GM12865 (cell line): ENCODE data around the gene PNRC1.

Experiments used
- DNase-seq: peaks from one replicate; pipeline ENCODE4 v3.0.0; 2010; ENCODE audit warnings: low read depth
- H3K4me3 ChIP-seq: 2 replicates; pipeline ENCODE4 v1.5.1; 2011; ENCODE audit warnings: mild to moderate bottlenecking, low read depth, low read length, control low read depth
- CTCF ChIP-seq: IDR thresholded peaks from 2 replicates; pipeline ENCODE4 v1.5.1; 2011; ENCODE audit warnings: low read length, control low read depth, low read depth, inconsistent platforms; ENCODE audit not compliant: insufficient read depth; ENCODE audit errors: missing control alignments

The PNRC1 gene

GRCh38 chr6:89048288-89048923 is 32.1 kb upstream of the PNRC1 start:
- H3K4me3 ChIP-seq, result no peak overlapping the region
- TF ChIP-seq CTCF, result no peak
- DNase-seq, result no peak

- no peak for DNase-seq
Observed at GRCh38 chr6:89048985-89049384, 31.6 kb upstream of the PNRC1 start.

GRCh38 chr6:89050155-89050554 is 30.4 kb upstream of the PNRC1 start:
- no peak for TF ChIP-seq CTCF
- DNase-seq, result no peak
- no peak overlapping the region for H3K4me3 ChIP-seq

More at GRCh38 chr6:89048985-89049384, 31.6 kb upstream of the PNRC1 start:
- H3K4me3 ChIP-seq, result no peak overlapping the region
- TF ChIP-seq CTCF, result no peak

- no peak for TF ChIP-seq CTCF
- no peak for DNase-seq
- H3K4me3 ChIP-seq, result no peak overlapping the region
Observed at GRCh38 chr6:89050697-89051096, 29.9 kb upstream of the PNRC1 start.

GRCh38 chr6:89051676-89052075 is 28.9 kb upstream of the PNRC1 start:
- TF ChIP-seq CTCF, result no peak
- DNase-seq, result no peak
- H3K4me3 ChIP-seq, result no peak overlapping the region

GRCh38 chr6:89054208-89054607 is 26.3 kb upstream of the PNRC1 start:
- no peak for DNase-seq
- H3K4me3 ChIP-seq, result no peak overlapping the region
- no peak for TF ChIP-seq CTCF

GRCh38 chr6:89057759-89058158 is 22.8 kb upstream of the PNRC1 start:
- TF ChIP-seq CTCF, result no peak
- no peak for DNase-seq
- no peak overlapping the region for H3K4me3 ChIP-seq
